ENCODE measurements around the gene RBM26. TPM values are rescaled to one million over a fixed set of nuclear protein-coding genes. Genes with fewer than 3 reads are reported as not detected.
A peak's percentile ranks its signal among the peaks of the same experiment; 100 is the strongest.

Gene RBM26
- total and polyA plus RNA-seq, 7 experiments from 2014 or later: 15.7 to 136 (median 77.5) TPM

DNA sequence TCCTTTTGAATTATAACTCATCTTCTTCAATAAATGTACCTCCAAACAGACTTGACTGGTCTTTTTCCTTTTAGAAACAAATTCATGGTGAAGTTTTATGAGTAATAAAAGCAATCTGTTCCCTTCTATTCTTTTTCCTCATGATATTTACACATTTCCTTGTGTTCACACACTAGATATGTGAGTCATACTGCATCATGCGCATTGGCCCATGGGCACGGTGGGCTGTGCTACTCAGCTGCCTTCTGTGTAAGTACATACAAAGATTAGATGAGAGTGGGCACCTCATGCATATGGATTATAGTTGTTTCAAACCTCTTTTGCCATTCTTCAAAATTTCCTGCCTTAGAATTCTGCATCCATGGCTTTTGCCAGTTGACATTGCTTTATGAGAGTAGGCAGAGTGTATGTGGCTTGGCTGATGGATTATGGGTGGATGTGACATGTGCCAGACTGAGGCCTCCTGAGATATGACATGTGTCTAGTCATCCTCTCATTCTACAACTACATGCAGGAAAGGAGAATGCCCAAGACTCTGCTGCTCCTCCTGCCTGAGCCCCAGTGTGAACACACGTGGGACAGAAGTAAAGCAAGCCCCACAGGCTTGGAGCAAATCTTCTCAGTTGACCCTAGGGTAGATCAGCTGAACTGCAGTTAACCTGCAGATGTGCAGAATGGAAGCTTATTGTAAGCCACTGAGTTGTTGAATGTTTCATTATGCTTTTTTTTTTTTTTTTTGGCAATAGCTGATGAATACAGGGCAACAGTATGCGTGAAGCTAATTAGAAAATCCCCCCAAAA, 109.9 kb downstream of the RBM26 start:
- Mint-ChIP-seq H3K4me3 (no peak overlapping the region), H3K9me3 (peaks cover 0 to 3% (median 0%) of the 10 kb centered on the region in 11 donors), H3K4me1 (no peaks in the 10 kb centered on the region), H3K27me3 (peaks cover 5 to 20% (median 19%) of the 10 kb centered on the region in 5 donors), H3K36me3 (peaks cover 0 to 2% (median 0%) of the 10 kb centered on the region in 5 donors), H3K27ac (no peak overlapping the region)
- no peaks in the 10 kb centered on the region for H3K27me3 ChIP-seq (ENCODE audit: control insufficient read depth in 2 of 2, insufficient read depth in 2 of 2, low read length in 2 of 2)
- intact Hi-C loops (cut with micrococcal nuclease): no loop called here
- POLR2A ChIA-PET: no interaction called here
- CTCF ChIA-PET: no interaction called here
- no peaks in the 10 kb centered on the region for H3K36me3 ChIP-seq (ENCODE audit: control insufficient read depth in 2 of 3, insufficient read depth in 3 of 3, low read length in 3 of 3)
- ATAC-seq (no peak), DNase-seq (no peak)
- H3K4me1 ChIP-seq (ENCODE audit: control insufficient read depth in 2 of 2, insufficient read depth in 2 of 2, low read length in 2 of 2): no peaks in the 10 kb centered on the region
- H3K27ac ChIP-seq (ENCODE audit: low read depth, low read length): no peak overlapping the region
- no peaks in the 10 kb centered on the region for H3K9me3 ChIP-seq (ENCODE audit: control insufficient read depth in 2 of 3, low read length in 3 of 3)
- H3K4me3 ChIP-seq (ENCODE audit: low read length): no peak overlapping the region

- H3K36me3 ChIP-seq (ENCODE audit: control insufficient read depth in 2 of 3, insufficient read depth in 3 of 3, low read length in 3 of 3): no peaks in the 10 kb centered on the region
- Mint-ChIP-seq H3K27ac (no peak overlapping the region), H3K4me1 (no peaks in the 10 kb centered on the region), H3K36me3 (no peaks in the 10 kb centered on the region), H3K27me3 (peaks cover 6 to 23% (median 13%) of the 10 kb centered on the region in 5 donors), H3K9me3 (no peaks in the 10 kb centered on the region), H3K4me3 (no peak overlapping the region)
- H3K9me3 ChIP-seq (ENCODE audit: control insufficient read depth in 2 of 3, low read length in 3 of 3): no peaks in the 10 kb centered on the region
- ATAC-seq (no peak), DNase-seq (no peak)
- ChIA-PET CTCF (no interaction called here), POLR2A (no interaction called here)
- intact Hi-C loops (cut with micrococcal nuclease): no loop called here
- H3K27me3 ChIP-seq (ENCODE audit: control insufficient read depth in 2 of 2, insufficient read depth in 2 of 2, low read length in 2 of 2): no peaks in the 10 kb centered on the region
- H3K27ac ChIP-seq (ENCODE audit: low read depth, low read length): no peak overlapping the region
- H3K4me1 ChIP-seq (ENCODE audit: control insufficient read depth in 2 of 2, insufficient read depth in 2 of 2, low read length in 2 of 2): no peaks in the 10 kb centered on the region
- H3K4me3 ChIP-seq (ENCODE audit: low read length): no peak overlapping the region
Measured at GRCh38 chr13:79290595-79291244, 115.3 kb downstream of the RBM26 start.

GRCh38 chr13:79289571-79289970, 116.5 kb downstream of the RBM26 start:
- H3K4me3 ChIP-seq (ENCODE audit: low read length): no peak overlapping the region
- H3K4me3 Mint-ChIP-seq: no peak overlapping the region
- H3K9me3 Mint-ChIP-seq: no peaks in the 10 kb centered on the region
- H3K27me3 Mint-ChIP-seq: peaks cover 3 to 20% (median 8%) of the 10 kb centered on the region in 5 donors
- no peaks in the 10 kb centered on the region for H3K36me3 Mint-ChIP-seq
- H3K9me3 ChIP-seq (ENCODE audit: control insufficient read depth in 2 of 3, low read length in 3 of 3): no peaks in the 10 kb centered on the region
- ChIA-PET CTCF (no interaction called here), POLR2A (no interaction called here)
- H3K36me3 ChIP-seq (ENCODE audit: control insufficient read depth in 2 of 3, insufficient read depth in 3 of 3, low read length in 3 of 3): no peaks in the 10 kb centered on the region
- ATAC-seq: peak; percentile 57
- DNase-seq: no peak
- H3K4me1 ChIP-seq (ENCODE audit: control insufficient read depth in 2 of 2, insufficient read depth in 2 of 2, low read length in 2 of 2): no peaks in the 10 kb centered on the region
- H3K4me1 Mint-ChIP-seq: peaks cover 0 to 1% (median 0%) of the 10 kb centered on the region in 7 donors
- no peak overlapping the region for H3K27ac ChIP-seq (ENCODE audit: low read depth, low read length)
- intact Hi-C loops (cut with micrococcal nuclease): no loop called here
- no peaks in the 10 kb centered on the region for H3K27me3 ChIP-seq (ENCODE audit: control insufficient read depth in 2 of 2, insufficient read depth in 2 of 2, low read length in 2 of 2)
- H3K27ac Mint-ChIP-seq: no peak overlapping the region

DNA sequence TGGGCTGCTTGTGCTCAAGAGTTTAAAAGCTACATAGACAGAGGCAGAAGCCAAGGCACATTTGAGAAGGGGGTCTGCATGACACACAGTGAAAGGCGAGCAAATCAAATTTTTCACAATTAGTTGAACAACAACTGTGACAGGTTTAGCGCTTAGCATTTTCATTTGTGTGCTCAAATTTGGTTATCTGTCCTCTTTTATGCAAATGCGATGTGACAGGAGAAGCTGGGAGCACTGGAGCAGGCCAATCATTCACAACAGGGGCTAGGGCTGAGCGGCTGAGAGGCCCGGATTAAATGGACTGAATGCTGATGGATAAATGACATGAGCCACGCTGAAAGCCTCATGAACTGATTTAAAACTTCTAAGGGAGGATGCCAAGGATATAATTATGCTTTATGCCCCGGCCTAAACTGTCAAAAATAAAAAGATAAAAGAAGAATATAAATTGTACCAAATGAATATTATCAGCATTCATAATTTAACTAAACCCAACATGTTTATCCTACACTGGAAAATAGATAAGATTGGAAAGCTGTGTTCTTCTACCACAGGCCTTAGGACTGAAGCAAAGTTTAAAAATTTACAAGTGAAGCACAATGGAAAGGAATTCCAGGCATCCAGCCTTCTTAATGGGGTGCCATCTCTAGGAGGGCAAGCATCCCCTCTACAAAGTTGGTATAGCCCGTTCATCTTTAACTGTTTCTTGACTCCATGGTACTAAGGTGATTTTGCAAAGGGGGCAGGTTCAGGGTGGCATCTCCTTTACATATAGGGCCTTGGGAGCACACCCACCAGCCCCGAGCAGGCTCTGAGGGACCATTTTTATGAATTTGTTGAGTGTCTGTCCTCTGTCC, 117.9 kb downstream of the RBM26 start:
- Mint-ChIP-seq H3K4me3 (no peak overlapping the region), H3K27me3 (peaks cover 0 to 18% (median 4%) of the 10 kb centered on the region in 5 donors), H3K36me3 (no peaks in the 10 kb centered on the region), H3K4me1 (peaks cover 0 to 3% (median 0%) of the 10 kb centered on the region in 7 donors), H3K9me3 (no peaks in the 10 kb centered on the region), H3K27ac (no peak overlapping the region)
- DNase-seq (no peak), ATAC-seq (no peak)
- ChIA-PET CTCF (no interaction called here), POLR2A (no interaction called here)
- no peaks in the 10 kb centered on the region for H3K9me3 ChIP-seq (ENCODE audit: control insufficient read depth in 2 of 3, low read length in 3 of 3)
- no peaks in the 10 kb centered on the region for H3K4me1 ChIP-seq (ENCODE audit: control insufficient read depth in 2 of 2, insufficient read depth in 2 of 2, low read length in 2 of 2)
- no peaks in the 10 kb centered on the region for H3K27me3 ChIP-seq (ENCODE audit: control insufficient read depth in 2 of 2, insufficient read depth in 2 of 2, low read length in 2 of 2)
- H3K27ac ChIP-seq (ENCODE audit: low read depth, low read length): no peak overlapping the region
- H3K4me3 ChIP-seq (ENCODE audit: low read length): no peak overlapping the region
- intact Hi-C loops (cut with micrococcal nuclease): no loop called here
- no peaks in the 10 kb centered on the region for H3K36me3 ChIP-seq (ENCODE audit: control insufficient read depth in 2 of 3, insufficient read depth in 3 of 3, low read length in 3 of 3)

GRCh38 chr13:79285159-79285558, 120.9 kb downstream of the RBM26 start:
- no peak overlapping the region for H3K4me3 Mint-ChIP-seq
- POLR2A ChIA-PET: no interaction called here
- Histone ChIP-seq H3K4me1 (ENCODE audit: control insufficient read depth in 2 of 2, insufficient read depth in 2 of 2, low read length in 2 of 2) (no peaks in the 10 kb centered on the region), H3K4me3 (ENCODE audit: low read length) (no peak overlapping the region), H3K36me3 (ENCODE audit: control insufficient read depth in 2 of 3, insufficient read depth in 3 of 3, low read length in 3 of 3) (no peaks in the 10 kb centered on the region), H3K9me3 (ENCODE audit: control insufficient read depth in 2 of 3, low read length in 3 of 3) (no peaks in the 10 kb centered on the region), H3K27ac (ENCODE audit: low read depth, low read length) (no peak overlapping the region), H3K27me3 (ENCODE audit: control insufficient read depth in 2 of 2, insufficient read depth in 2 of 2, low read length in 2 of 2) (no peaks in the 10 kb centered on the region)
- CTCF ChIA-PET: interaction anchor here (0.6 kb wide), 1 partner anchor 707 kb away, joined by 3 read pairs; no protein-coding TSS in a partner anchor
- no peaks in the 10 kb centered on the region for H3K36me3 Mint-ChIP-seq
- intact Hi-C loops (cut with micrococcal nuclease): no loop called here
- H3K9me3 Mint-ChIP-seq: no peaks in the 10 kb centered on the region
- DNase-seq (no peak), ATAC-seq (no peak)
- H3K4me1 Mint-ChIP-seq: peaks cover 0 to 7% (median 0%) of the 10 kb centered on the region in 7 donors
- H3K27ac Mint-ChIP-seq: no peak overlapping the region
- H3K27me3 Mint-ChIP-seq: peaks cover 0 to 10% (median 0%) of the 10 kb centered on the region in 5 donors

- intact Hi-C loops (cut with micrococcal nuclease): no loop called here
- Histone ChIP-seq H3K36me3 (ENCODE audit: control insufficient read depth in 2 of 3, insufficient read depth in 3 of 3, low read length in 3 of 3) (no peaks in the 10 kb centered on the region), H3K4me1 (ENCODE audit: control insufficient read depth in 2 of 2, insufficient read depth in 2 of 2, low read length in 2 of 2) (no peaks in the 10 kb centered on the region), H3K9me3 (ENCODE audit: control insufficient read depth in 2 of 3, low read length in 3 of 3) (no peaks in the 10 kb centered on the region), H3K4me3 (ENCODE audit: low read length) (no peak overlapping the region), H3K27ac (ENCODE audit: low read depth, low read length) (no peak overlapping the region), H3K27me3 (ENCODE audit: control insufficient read depth in 2 of 2, insufficient read depth in 2 of 2, low read length in 2 of 2) (no peaks in the 10 kb centered on the region)
- ChIA-PET CTCF (no interaction called here), POLR2A (no interaction called here)
- Mint-ChIP-seq H3K27me3 (peaks cover 0 to 7% (median 0%) of the 10 kb centered on the region in 5 donors), H3K9me3 (no peaks in the 10 kb centered on the region), H3K4me3 (no peak overlapping the region), H3K4me1 (peaks cover 0 to 7% (median 0%) of the 10 kb centered on the region in 7 donors), H3K27ac (no peak overlapping the region), H3K36me3 (no peaks in the 10 kb centered on the region)
- ATAC-seq (no peak), DNase-seq (no peak)
Measured at GRCh38 chr13:79283742-79284141, 122.3 kb downstream of the RBM26 start.
